GM21717 (cell line): Measurements from ENCODE around the gene SIRT1.
"Not testable (repeated sequence)": the region's sequence is repeated elsewhere in the genome, so short reads cannot be mapped to it uniquely, and the experiment has no call there.

ENCODE experiments used
- ATAC-seq: cut with Tn5 transposase; IDR thresholded peaks from one replicate; pipeline ENCODE4 v1.9.1; 2021; ENCODE audit warnings: mild to moderate bottlenecking, moderate library complexity; ENCODE audit not compliant: unreplicated experiment

SIRT1 gene

GRCh38 chr10:67875340-67876238 lies 8.9 kb upstream of the SIRT1 start:
- ATAC-seq, result no peak

- not testable (repeated sequence) for ATAC-seq
Measured at GRCh38 chr10:67877421-67877820, 7.0 kb upstream of the SIRT1 start.

- no peak for ATAC-seq
Measured at GRCh38 chr10:67878133-67878532, 6.3 kb upstream of the SIRT1 start.

GRCh38 chr10:67883710-67884312 lies 645 bp upstream of the SIRT1 start:
- ATAC-seq, result no peak

GRCh38 chr10:67884842-67885670 lies 600 bp downstream of the SIRT1 start:
- peak; percentile 68 for ATAC-seq

GRCh38 chr10:67893637-67894036 lies 9.2 kb downstream of the SIRT1 start:
- no peak for ATAC-seq

- no peak for ATAC-seq
Measured at GRCh38 chr10:67903581-67903980, 19.1 kb downstream of the SIRT1 start.

GRCh38 chr10:67912331-67912946 lies 28.0 kb downstream of the SIRT1 start:
- ATAC-seq, result no peak

GRCh38 chr10:67914777-67915340 lies 30.4 kb downstream of the SIRT1 start:
- ATAC-seq, result no peak

GRCh38 chr10:67917169-67917568 lies 32.7 kb downstream of the SIRT1 start:
- ATAC-seq, result no peak

- ATAC-seq, result no peak
Measured at GRCh38 chr10:67917679-67918078, 33.2 kb downstream of the SIRT1 start.

- ATAC-seq, result no peak
Measured at GRCh38 chr10:67921065-67921464, 36.6 kb downstream of the SIRT1 start.

- ATAC-seq, result no peak
Measured at GRCh38 chr10:67923551-67923950, 39.1 kb downstream of the SIRT1 start.

GRCh38 chr10:67924136-67924535 lies 39.7 kb downstream of the SIRT1 start:
- ATAC-seq, result no peak

- no peak for ATAC-seq
Measured at GRCh38 chr10:67925449-67926005, 41.1 kb downstream of the SIRT1 start.

- no peak for ATAC-seq
Measured at GRCh38 chr10:67926951-67927350, 42.5 kb downstream of the SIRT1 start.

- no peak for ATAC-seq
Measured at GRCh38 chr10:67933199-67933598, 48.7 kb downstream of the SIRT1 start.

GRCh38 chr10:67934336-67934735 lies 49.9 kb downstream of the SIRT1 start:
- ATAC-seq, result no peak

- ATAC-seq, result no peak
Measured at GRCh38 chr10:67935223-67935622, 50.8 kb downstream of the SIRT1 start.

GRCh38 chr10:67936416-67936815 lies 52.0 kb downstream of the SIRT1 start:
- no peak for ATAC-seq
